Measurements from ENCODE around the gene AVPR2.

GRCh38 chrX:153879741-153880439, 24.6 kb upstream of the AVPR2 start:
- no peak for TF ChIP-seq CTCF (IDR thresholded peaks at IDR 0.05)
- no peak for TF ChIP-seq POLR2A (IDR thresholded peaks at IDR 0.05; ENCODE audit: low read depth)

Measured in esophagus muscularis mucosa (tissue), 3 donors.